HEK293 (cell line): Measurements from ENCODE around the gene PLA2G4A.

Experiments
- CTCF ChIA-PET: fragments of 350-600 bp; formaldehyde crosslinking; extraction: SDS; loops from one replicate; lab custom pipeline; 2021; ENCODE audit warnings: antibody characterized with exemption; lab: Yijun Ruan, JAX
- POLR2A ChIA-PET: fragments of 300-600 bp; formaldehyde crosslinking; extraction: SDS; loops from one replicate; lab custom pipeline; 2020; ENCODE audit warnings: antibody characterized with exemption, inconsistent platforms; lab: Yijun Ruan, JAX
- H3K27ac ChIP-seq: fragments of 200-500 bp; sonication (Bioruptor generic); 2 replicates; pipeline ENCODE4 v1.5.1; 2014; ENCODE audit warnings: low read depth, low read length, control low read depth, inconsistent platforms; ENCODE audit errors: extremely low read depth
- H3K36me3 ChIP-seq, 2 experiments: fragments of 200-500 bp in 1 of 2; sonication (Bioruptor generic) in 1 of 2; 1 replicate in 1 of 2; 2 replicates in 1 of 2; pipeline ENCODE4 v1.5.1; 2014 to 2017; ENCODE audit warnings: inconsistent platforms in 2 of 2, low read length in 2 of 2; ENCODE audit not compliant: control insufficient read depth in 2 of 2, insufficient read depth in 1 of 2
- H3K4me1 ChIP-seq: fragments of 200-500 bp; sonication (Bioruptor generic); 2 replicates; pipeline ENCODE4 v1.5.1; 2014; ENCODE audit warnings: mild to moderate bottlenecking, low read length, inconsistent platforms; ENCODE audit not compliant: control insufficient read depth, insufficient read depth
- H3K4me3 ChIP-seq: 2 replicates; pipeline ENCODE4 v1.5.1; 2011; ENCODE audit warnings: low read depth, mild to moderate bottlenecking, control low read depth, low read length, moderate library complexity
- H3K9me3 ChIP-seq: fragments of 200-500 bp; sonication (Bioruptor generic); 2 replicates; pipeline ENCODE4 v1.5.1; 2014; ENCODE audit warnings: low read depth, low read length, inconsistent platforms; ENCODE audit not compliant: control insufficient read depth, insufficient read depth
- GLIS2 ChIP-seq: fragments of 450-650 bp; formaldehyde crosslinking; IDR thresholded peaks from 2 replicates; pipeline ENCODE4 v1.5.1; 2016; ENCODE audit warnings: missing biosample characterization, missing genetic modification characterization
- IKZF3 ChIP-seq: fragments of 450-650 bp; IDR thresholded peaks from 2 replicates; pipeline ENCODE4 v1.5.0; 2018; ENCODE audit warnings: missing biosample characterization, mild to moderate bottlenecking, missing genetic modification characterization, moderate library complexity
- OVOL3 ChIP-seq: fragments of 450-650 bp; formaldehyde crosslinking; IDR thresholded peaks from 2 replicates; pipeline ENCODE4 v1.5.1; 2016; ENCODE audit warnings: missing biosample characterization, missing genetic modification characterization
- PRDM6 ChIP-seq: fragments of 450-650 bp; formaldehyde crosslinking; IDR thresholded peaks from 2 replicates; pipeline ENCODE4 v1.5.1; 2017; ENCODE audit warnings: missing biosample characterization, missing genetic modification characterization
- ZBTB11 ChIP-seq: fragments of 450-650 bp; formaldehyde crosslinking; conservative IDR thresholded peaks from 2 replicates; pipeline ENCODE4 v1.5.1; 2016; ENCODE audit warnings: low read depth, missing biosample characterization, missing genetic modification characterization
- ZBTB48 ChIP-seq: fragments of 450-650 bp; formaldehyde crosslinking; IDR thresholded peaks from 2 replicates; pipeline ENCODE4 v1.5.1; 2016; ENCODE audit warnings: missing biosample characterization, missing genetic modification characterization
- ZFP69B ChIP-seq: fragments of 450-650 bp; formaldehyde crosslinking; IDR thresholded peaks from 2 replicates; pipeline ENCODE4 v1.5.1; 2016; ENCODE audit warnings: missing biosample characterization, missing genetic modification characterization
- ZNF10 ChIP-seq: fragments of 450-650 bp; formaldehyde crosslinking; IDR thresholded peaks from 2 replicates; pipeline ENCODE4 v1.5.1; 2017; ENCODE audit warnings: missing biosample characterization, missing genetic modification characterization
- ZNF174 ChIP-seq: fragments of 450-650 bp; formaldehyde crosslinking; IDR thresholded peaks from 2 replicates; pipeline ENCODE4 v1.5.0; 2017; ENCODE audit warnings: missing biosample characterization, mild to moderate bottlenecking, missing genetic modification characterization
- ZNF175 ChIP-seq: fragments of 450-650 bp; formaldehyde crosslinking; IDR thresholded peaks from 2 replicates; pipeline ENCODE4 v1.5.1; 2016; ENCODE audit warnings: missing biosample characterization, missing genetic modification characterization
- ZNF248 ChIP-seq: fragments of 450-650 bp; formaldehyde crosslinking; IDR thresholded peaks from 2 replicates; pipeline ENCODE4 v1.5.1; 2017; ENCODE audit warnings: missing biosample characterization, missing genetic modification characterization
- ZNF280C ChIP-seq: fragments of 450-650 bp; formaldehyde crosslinking; IDR thresholded peaks from 2 replicates; pipeline ENCODE4 v1.5.1; 2016; ENCODE audit warnings: missing biosample characterization, missing genetic modification characterization
- ZNF324 ChIP-seq: fragments of 450-650 bp; formaldehyde crosslinking; IDR thresholded peaks from 2 replicates; pipeline ENCODE4 v1.5.1; 2016; ENCODE audit warnings: missing biosample characterization, missing genetic modification characterization
- ZNF423 ChIP-seq: fragments of 450-650 bp; formaldehyde crosslinking; IDR thresholded peaks from 2 replicates; pipeline ENCODE4 v1.5.1; 2016; ENCODE audit warnings: missing biosample characterization, missing genetic modification characterization
- ZNF510 ChIP-seq: fragments of 450-650 bp; formaldehyde crosslinking; IDR thresholded peaks from 2 replicates; pipeline ENCODE4 v1.5.1; 2018; ENCODE audit warnings: mild to moderate bottlenecking, missing genetic modification characterization, missing biosample characterization; ENCODE audit not compliant: insufficient replicate concordance
- ZNF514 ChIP-seq: fragments of 450-650 bp; formaldehyde crosslinking; IDR thresholded peaks from 2 replicates; pipeline ENCODE4 v1.5.1; 2016; ENCODE audit warnings: missing biosample characterization, missing genetic modification characterization
- ZNF529 ChIP-seq: fragments of 450-650 bp; formaldehyde crosslinking; IDR thresholded peaks from 2 replicates; pipeline ENCODE4 v1.5.1; 2017; ENCODE audit warnings: missing genetic modification characterization, missing biosample characterization; ENCODE audit not compliant: insufficient replicate concordance
- ZNF580 ChIP-seq: fragments of 450-650 bp; formaldehyde crosslinking; IDR thresholded peaks from 2 replicates; pipeline ENCODE4 v1.5.1; 2016; ENCODE audit warnings: missing biosample characterization, missing genetic modification characterization
- ZNF585B ChIP-seq: fragments of 450-650 bp; formaldehyde crosslinking; IDR thresholded peaks from 2 replicates; pipeline ENCODE4 v1.5.1; 2016; ENCODE audit warnings: missing biosample characterization, missing genetic modification characterization
- ZNF654 ChIP-seq: fragments of 450-650 bp; formaldehyde crosslinking; IDR thresholded peaks from 2 replicates; pipeline ENCODE4 v1.5.1; 2016; ENCODE audit warnings: low read depth, missing biosample characterization, missing genetic modification characterization

Gene PLA2G4A

GRCh38 chr1:186899577-186899976, 70.8 kb downstream of the PLA2G4A start (continued):
- TF ChIP-seq ZNF280C (tag by site-specific recombination) (no peak), ZBTB48 (tag by site-specific recombination) (no peak), ZNF585B (tag by site-specific recombination) (no peak), ZNF175 (tag by site-specific recombination) (no peak)

GRCh38 chr1:186899977-186900376, 71.2 kb downstream of the PLA2G4A start:
- Histone ChIP-seq H3K4me3 (no peak overlapping the region), H3K4me1 (no peaks in the 10 kb centered on the region), H3K36me3 (no peaks in the 10 kb centered on the region), H3K27ac (no peak overlapping the region), H3K9me3 (no peaks in the 10 kb centered on the region)
- ChIA-PET POLR2A (no interaction called here), CTCF (no interaction called here)
- TF ChIP-seq ZNF585B (tag by site-specific recombination), result no peak
- no peak for TF ChIP-seq ZBTB11
- TF ChIP-seq ZNF654 (tag by site-specific recombination), result no peak
- no peak for TF ChIP-seq ZFP69B
- TF ChIP-seq OVOL3 (tag by site-specific recombination), result no peak
- TF ChIP-seq ZNF174 (tag by site-specific recombination), result no peak
- TF ChIP-seq ZNF514 (tag by site-specific recombination), result no peak
- no peak for TF ChIP-seq GLIS2 (tag by site-specific recombination)
- TF ChIP-seq ZNF529, result no peak
- no peak for TF ChIP-seq ZNF510 (tag by site-specific recombination)
- TF ChIP-seq IKZF3 (tag by site-specific recombination), result no peak
- TF ChIP-seq ZNF324 (tag by site-specific recombination), result no peak
- no peak for TF ChIP-seq ZNF248 (tag by site-specific recombination)
- TF ChIP-seq PRDM6 (tag by site-specific recombination), result no peak
- TF ChIP-seq ZNF10 (tag by site-specific recombination), result no peak
- TF ChIP-seq ZNF175 (tag by site-specific recombination), result no peak
- no peak for TF ChIP-seq ZNF580 (tag by site-specific recombination)
- TF ChIP-seq ZNF423 (tag by site-specific recombination), result no peak
- no peak for TF ChIP-seq ZBTB48 (tag by site-specific recombination)
- TF ChIP-seq, all 188 proteins: peak for 0
